H1 (cell line): Measurements from ENCODE around the gene FAM131A. TPM values are rescaled to one million over a fixed set of nuclear protein-coding genes. Genes with fewer than 3 reads are reported as not detected.

ENCODE experiments used
- CTCF ChIA-PET: fragments of 300-600 bp; sonication (Branson Sonifier 250); formaldehyde crosslinking; loops from one replicate; lab custom pipeline; 2021; ENCODE audit not compliant: partially characterized antibody; lab: Charles Lee
- POLR2A ChIA-PET: fragments of 300-600 bp; sonication (Branson Sonifier 250); formaldehyde crosslinking; loops from one replicate; lab custom pipeline; 2021; ENCODE audit warnings: inconsistent platforms; ENCODE audit not compliant: partially characterized antibody; lab: Charles Lee
- DNase-seq, 2 experiments: peaks; one replicate each; pipeline versions ENCODE4 v3.0.0 to v3.0.0-alpha.2; 2010 to 2022; ENCODE audit warnings: low spot score in 2 of 2, low read depth in 1 of 2, mixed read lengths in 1 of 2
- FAIRE-seq: peaks from 2 replicates; lab custom pipeline; 2011; peaks lifted over from hg19 to GRCh38; lab: Jason Lieb, UNC
- H2AFZ ChIP-seq: 2 replicates; pipeline ENCODE4 v1.8.1; 2012; ENCODE audit warnings: low read length, inconsistent platforms
- H2AK5ac ChIP-seq: 2 replicates; pipeline ENCODE4 v1.6.1; 2013; ENCODE audit warnings: low read depth, low read length
- H2BK120ac ChIP-seq: replicated peaks from 2 replicates; pipeline ENCODE3; 2013; ENCODE audit warnings: low read depth, low read length, inconsistent platforms
- H2BK12ac ChIP-seq: 2 replicates; pipeline ENCODE4 v1.6.1; 2013; ENCODE audit warnings: low read depth, low read length
- H2BK15ac ChIP-seq: 2 replicates; pipeline ENCODE4 v1.6.1; 2013; ENCODE audit warnings: low read length
- H2BK20ac ChIP-seq: 2 replicates; pipeline ENCODE4 v1.6.1; 2013; ENCODE audit warnings: low read length
- H2BK5ac ChIP-seq: 2 replicates; pipeline ENCODE4 v1.6.1; 2013; ENCODE audit warnings: low read depth, low read length
- H3K14ac ChIP-seq: 2 replicates; pipeline ENCODE4 v1.6.1; 2013; ENCODE audit warnings: inconsistent platforms; ENCODE audit not compliant: insufficient read length
- H3K18ac ChIP-seq: 2 replicates; pipeline ENCODE4 v1.6.1; 2013; ENCODE audit warnings: low read length; ENCODE audit errors: extremely low read depth
- H3K23ac ChIP-seq: 2 replicates; pipeline ENCODE4 v1.6.1; 2013; ENCODE audit warnings: inconsistent platforms; ENCODE audit not compliant: insufficient read length
- H3K23me2 ChIP-seq: 2 replicates; pipeline ENCODE4 v1.6.1; 2013; ENCODE audit warnings: low read depth, low read length
- H3K27ac ChIP-seq: 2 replicates; pipeline ENCODE4 v1.6.1; 2011; ENCODE audit warnings: low read depth, low read length, inconsistent platforms
- H3K27me3 ChIP-seq, 4 experiments: replicated peaks in 1 of 4; 1 replicate in 1 of 4; 2 replicates in 3 of 4; pipeline versions ENCODE4 v1.6.1 to v1.8.1; 2011 to 2013; ENCODE audit warnings: low read length in 3 of 4, mild to moderate bottlenecking in 3 of 4, inconsistent platforms in 2 of 4, mixed read lengths in 2 of 4, moderate library complexity in 1 of 4; ENCODE audit not compliant: control insufficient read depth in 3 of 4, insufficient read depth in 3 of 4; ENCODE audit errors: extremely low read depth in 1 of 4
- H3K36me3 ChIP-seq, 4 experiments: 2 replicates each; pipeline versions ENCODE4 v1.6.1 to v1.8.1; 2011 to 2013; ENCODE audit warnings: mild to moderate bottlenecking in 4 of 4, low read length in 3 of 4, moderate library complexity in 2 of 4, control low read depth in 1 of 4, inconsistent platforms in 1 of 4; ENCODE audit not compliant: insufficient read depth in 4 of 4, control insufficient read depth in 2 of 4
- H3K4ac ChIP-seq: replicated peaks from 2 replicates; pipeline ENCODE3; 2013; ENCODE audit warnings: low read length, low read depth, mixed read lengths, inconsistent platforms; ENCODE audit not compliant: insufficient read length
- H3K4me1 ChIP-seq, 4 experiments: replicated peaks in 1 of 4; 1 replicate in 1 of 4; 2 replicates in 3 of 4; pipeline versions ENCODE4 v1.6.1 to v1.8.1; 2011 to 2013; ENCODE audit warnings: low read length in 3 of 4, inconsistent platforms in 2 of 4, mixed read lengths in 1 of 4; ENCODE audit not compliant: insufficient read depth in 4 of 4, control insufficient read depth in 3 of 4
- H3K4me2 ChIP-seq, 2 experiments: 2 replicates each; pipeline versions ENCODE4 v1.6.1 to v1.8.1; 2011 to 2013; ENCODE audit warnings: low read depth in 2 of 2, low read length in 2 of 2, control low read depth in 1 of 2, inconsistent platforms in 1 of 2, mild to moderate bottlenecking in 1 of 2; ENCODE audit not compliant: insufficient read depth in 1 of 2
- H3K4me3 ChIP-seq, 4 experiments: fragments of 200-600, 300-600 bp in 1 of 4; sonication (generic), shearing (Covaris generic), sonication (Bioruptor Twin) in 1 of 4; 2 replicates each; pipeline versions ENCODE4 v1.5.1 to v1.8.1; 2011 to 2016; ENCODE audit warnings: low read length in 4 of 4, low read depth in 3 of 4, control low read depth in 2 of 4, inconsistent platforms in 2 of 4, mild to moderate bottlenecking in 2 of 4, mixed read lengths in 1 of 4, moderate library complexity in 1 of 4; ENCODE audit not compliant: insufficient read depth in 2 of 4; ENCODE audit errors: extremely low read depth in 1 of 4
- H3K56ac ChIP-seq: replicated peaks from 2 replicates; pipeline ENCODE3; 2013; ENCODE audit warnings: low read depth, mild to moderate bottlenecking, mixed read lengths, low read length, inconsistent platforms; ENCODE audit not compliant: insufficient read length
- H3K79me1 ChIP-seq: 2 replicates; pipeline ENCODE4 v1.6.1; 2013; ENCODE audit warnings: low read depth, low read length, control low read depth
- H3K79me2 ChIP-seq, 2 experiments: 2 replicates each; pipeline versions ENCODE4 v1.6.1 to v1.8.1; 2012 to 2013; ENCODE audit warnings: low read length in 2 of 2, mild to moderate bottlenecking in 2 of 2, inconsistent platforms in 1 of 2; ENCODE audit not compliant: insufficient read depth in 2 of 2, control insufficient read depth in 1 of 2
- H3K9ac ChIP-seq, 4 experiments: replicated peaks in 1 of 4; 1 replicate in 1 of 4; 2 replicates in 3 of 4; pipeline versions ENCODE4 v1.6.1 to v1.8.1; 2011 to 2013; ENCODE audit warnings: low read depth in 3 of 4, low read length in 3 of 4, control low read depth in 2 of 4, mild to moderate bottlenecking in 2 of 4, moderate library complexity in 2 of 4, inconsistent platforms in 1 of 4; ENCODE audit errors: extremely low read depth in 1 of 4
- H3K9me3 ChIP-seq, 2 experiments: 2 replicates each; pipeline versions ENCODE4 v1.6.1 to v1.8.1; 2012 to 2013; ENCODE audit warnings: mild to moderate bottlenecking in 2 of 2, moderate library complexity in 2 of 2, control low read depth in 1 of 2, inconsistent platforms in 1 of 2, low read depth in 1 of 2, low read length in 1 of 2, mixed read lengths in 1 of 2; ENCODE audit not compliant: insufficient read depth in 2 of 2
- H4K20me1 ChIP-seq, 2 experiments: replicated peaks in 1 of 2; 2 replicates each; pipeline versions ENCODE3 to v1.8.1; 2011 to 2013; ENCODE audit warnings: inconsistent platforms in 2 of 2, low read length in 2 of 2, mild to moderate bottlenecking in 1 of 2; ENCODE audit not compliant: insufficient read depth in 2 of 2, control insufficient read depth in 1 of 2
- H4K5ac ChIP-seq: 2 replicates; pipeline ENCODE4 v1.6.1; 2013; ENCODE audit warnings: low read length, low read depth, mixed read lengths, inconsistent platforms; ENCODE audit not compliant: insufficient read length
- H4K8ac ChIP-seq: 2 replicates; pipeline ENCODE4 v1.8.0; 2013; ENCODE audit warnings: mild to moderate bottlenecking, moderate library complexity, low read length, inconsistent platforms; ENCODE audit not compliant: insufficient read depth; ENCODE audit errors: extremely low read depth
- H4K91ac ChIP-seq: replicated peaks from 2 replicates; pipeline ENCODE3; 2013; ENCODE audit warnings: low read length, mixed read lengths, inconsistent platforms; ENCODE audit not compliant: insufficient read length
- ATF3 ChIP-seq: IDR thresholded peaks from 2 replicates; pipeline ENCODE4 v1.6.1; 2011; ENCODE audit warnings: low read depth, mild to moderate bottlenecking, low read length; ENCODE audit not compliant: insufficient read depth
- BCL11A ChIP-seq, 2 experiments: IDR thresholded peaks; one replicate each; pipeline ENCODE4 v1.6.1; 2011; ENCODE audit warnings: low read depth in 2 of 2, low read length in 2 of 2, mild to moderate bottlenecking in 2 of 2
- CBX8 ChIP-seq: fragments of 300-800, 300-1000 bp; sonication (generic); IDR thresholded peaks from 2 replicates; pipeline ENCODE4 v1.7.1; 2016; ENCODE audit warnings: low read depth, low read length, borderline replicate concordance
- FOSL1 ChIP-seq: IDR thresholded peaks from 2 replicates; pipeline ENCODE4 v1.6.1; 2011; ENCODE audit warnings: mild to moderate bottlenecking, low read depth, low read length, moderate library complexity; ENCODE audit not compliant: insufficient read depth
- HDAC6 ChIP-seq: IDR thresholded peaks from one replicate; pipeline ENCODE4 v1.7.1; 2012; ENCODE audit warnings: low read depth, mild to moderate bottlenecking, inconsistent platforms, low read length, moderate library complexity
- MAX ChIP-seq: IDR thresholded peaks from 2 replicates; pipeline ENCODE4 v1.6.1; 2012; ENCODE audit warnings: inconsistent platforms
- RBBP5 ChIP-seq: IDR thresholded peaks from 2 replicates; pipeline ENCODE4 v1.7.1; 2012; ENCODE audit warnings: low read depth, mild to moderate bottlenecking, inconsistent platforms, low read length, moderate library complexity, borderline replicate concordance
- RFX5 ChIP-seq: IDR thresholded peaks from 2 replicates; pipeline ENCODE4 v1.6.1; 2011; ENCODE audit warnings: low read depth, low read length, improper control_type of control experiment, borderline replicate concordance
- SIRT6 ChIP-seq: IDR thresholded peaks from one replicate; pipeline ENCODE4 v1.7.1; 2012; ENCODE audit warnings: low read length, inconsistent platforms
- SRF ChIP-seq: IDR thresholded peaks from 2 replicates; pipeline ENCODE4 v1.6.1; 2011; ENCODE audit warnings: mild to moderate bottlenecking, low read depth, low read length, moderate library complexity
- WGBS, 2 experiments: shearing (Covaris generic) in 1 of 2; methylation state at CpG; one replicate each; pipeline versions ENCODE4 v1.1.6 to v1.1.7; 2013 to 2015; ENCODE audit warnings: low lambda C conversion rate in 2 of 2, mixed read lengths in 2 of 2, inconsistent platforms in 1 of 2, low coverage in 1 of 2, missing lambda C conversion rate in 1 of 2; ENCODE audit not compliant: insufficient replicate concordance in 2 of 2, insufficient coverage in 1 of 2, insufficient read length in 1 of 2; ENCODE audit errors: extremely low coverage in 1 of 2, missing lambda C conversion rate in 1 of 2; 5-methylcytosine and 5-hydroxymethylcytosine counted together
- polyA plus RNA-seq, 7 experiments: library from polyadenylated mRNA; depleted of rRNA in 3 of 7; stranded (reverse) in 5 of 7; unstranded in 2 of 7; fragments of >200 nt in 5 of 7; fragments of 200-250 nt in 2 of 7; gene quantifications; 1 replicate in 5 of 7; 2 replicates in 1 of 7; 4 replicates in 1 of 7; pipeline versions ENCODE4 v1.2.1 to v1.2.3, GENCODE V29; 2011 to 2013; ENCODE audit warnings: missing spikeins in 2 of 7, mixed read lengths in 2 of 7
- total RNA-seq: library from RNA; stranded (reverse); fragmentation: NEBNext Ultra II Directional; extraction: Animal tissue kit (Norgen Biotek cat#: 25700); gene quantifications from 2 replicates; pipeline ENCODE4 v1.2.1, GENCODE V29; 2021

The FAM131A gene
- total and polyA plus RNA-seq, 2 of the 8 experiments (the other 6 are each of a cell fraction or from before 2014, with no cell fraction given) = 16.0 to 21.9 TPM

- no peak for FAIRE-seq
- TF ChIP-seq MAX = peak; percentile 36; the same call in 1 of the 2 replicates
- TF ChIP-seq RFX5 = no peak
- no peak for TF ChIP-seq SIRT6
- TF ChIP-seq RBBP5 = peak; percentile 47; the same call in 1 of the 2 replicates
- no peak for TF ChIP-seq CBX8
- 0 out of 2 replicates have a peak, but pooled peaks have one; percentile 5 for TF ChIP-seq ATF3
- TF ChIP-seq BCL11A (IDR thresholded peaks at IDR 0.05; ENCODE audit: low read depth in 2 of 2, low read length in 2 of 2) = no peak
- no peak for TF ChIP-seq HDAC6
- no peak for TF ChIP-seq FOSL1
- no peak for TF ChIP-seq SRF
Observed at GRCh38 chr3:184335661-184336546, 1.5 kb upstream of the FAM131A start.

More at GRCh38 chr3:184335661-184336546, 1.5 kb upstream of the FAM131A start:
- Histone ChIP-seq H3K14ac (no peak overlapping the region), H3K27ac (peak overlapping the region; percentile 82), H3K36me3 (peaks cover 29 to 41% (median 39%) of the 10 kb centered on the region in 4 experiments), H3K18ac (peak overlapping the region; percentile 83), H3K79me2 (peaks cover 0 to 2% of the 10 kb centered on the region in 2 experiments; a peak in 1 of 4 replicates), H4K20me1 (peaks cover 20 to 38% of the 10 kb centered on the region in 2 experiments), H3K4me3 (peak overlapping the region; percentile 76 to 83 (median 80)), H4K91ac (peak overlapping the region; percentile 46), H3K9me3 (no peaks in the 10 kb centered on the region), H4K5ac (peak overlapping the region; percentile 88), H2BK15ac (peak overlapping the region; percentile 25; the same call in 1 of the 2 replicates), H3K56ac (peak overlapping the region; percentile 35), H2BK20ac (no peak overlapping the region), H3K79me1 (peaks cover 11% of the 10 kb centered on the region), H2BK120ac (no peak overlapping the region), H3K23ac (no peak overlapping the region), H2BK12ac (no peak overlapping the region), H3K9ac (peak overlapping the region; percentile 66 to 87 (median 80)), H3K23me2 (peaks cover 14% of the 10 kb centered on the region), H3K27me3 (no peaks in the 10 kb centered on the region), H3K4me2 (peak overlapping the region; percentile 91 to 98), H3K4me1 (peaks cover 5 to 27% (median 18%) of the 10 kb centered on the region in 4 experiments), H3K4ac (no peak overlapping the region), H4K8ac (peak overlapping the region; percentile 96; the same call in 1 of the 2 replicates), H2AK5ac (no peak overlapping the region), H2BK5ac (peak overlapping the region; percentile 54; the same call in 1 of the 2 replicates), H2AFZ (no peak overlapping the region)
- POLR2A ChIA-PET = interaction anchor here (0.7 to 3.6 kb wide), 20 partner anchors 9 to 205 kb away, joined by 3 to 30 read pairs (median 4); partner anchors contain the start of gene EIF4G1
- peak; percentile 64 to 99 for DNase-seq
- CTCF ChIA-PET = interaction anchor here (0.9 to 3.6 kb wide), 5 partner anchors 10 to 108 kb away, joined by 3 to 16 read pairs (median 11); no protein-coding TSS in a partner anchor
- WGBS, 2 experiments = 2% methylated on average over 46 of the region's 77 CpGs; no CpG with 5 or more reads in 1 of the 2 experiments
